H1 (cell line): ENCODE data around the gene EHD4. TPM values are rescaled to one million over a fixed set of nuclear protein-coding genes. Genes with fewer than 3 reads are reported as not detected.

ENCODE experiments used
- BACH1 ChIP-seq: IDR thresholded peaks from 2 replicates; pipeline ENCODE4 v1.6.1; 2012; ENCODE audit warnings: low read length, improper control_type of control experiment
- E2F6 ChIP-seq: IDR thresholded peaks from 2 replicates; pipeline ENCODE4 v1.6.1; 2012; ENCODE audit warnings: inconsistent platforms
- JUN ChIP-seq: IDR thresholded peaks from 2 replicates; pipeline ENCODE4 v1.6.1; 2011; ENCODE audit warnings: low read depth, mild to moderate bottlenecking, improper control_type of control experiment, low read length
- RAD21 ChIP-seq, 2 experiments: IDR thresholded peaks in 1 of 2; conservative IDR thresholded peaks in 1 of 2; 2 replicates each; pipeline ENCODE4 v1.6.1; 2011; ENCODE audit warnings: low read depth in 2 of 2, low read length in 2 of 2, improper control_type of control experiment in 1 of 2, inconsistent platforms in 1 of 2, mild to moderate bottlenecking in 1 of 2, moderate library complexity in 1 of 2
- SRF ChIP-seq: IDR thresholded peaks from 2 replicates; pipeline ENCODE4 v1.6.1; 2011; ENCODE audit warnings: mild to moderate bottlenecking, low read depth, low read length, moderate library complexity
- TBP ChIP-seq: IDR thresholded peaks from 2 replicates; pipeline ENCODE4 v1.6.1; 2011; ENCODE audit warnings: low read depth, low read length, improper control_type of control experiment
- polyA plus RNA-seq, 7 experiments: library from polyadenylated mRNA; depleted of rRNA in 3 of 7; stranded (reverse) in 5 of 7; unstranded in 2 of 7; fragments of >200 nt in 5 of 7; fragments of 200-250 nt in 2 of 7; gene quantifications; 1 replicate in 5 of 7; 2 replicates in 1 of 7; 4 replicates in 1 of 7; pipeline versions ENCODE4 v1.2.1 to v1.2.3, GENCODE V29; 2011 to 2013; ENCODE audit warnings: missing spikeins in 2 of 7, mixed read lengths in 2 of 7
- total RNA-seq: library from RNA; stranded (reverse); fragmentation: NEBNext Ultra II Directional; extraction: Animal tissue kit (Norgen Biotek cat#: 25700); gene quantifications from 2 replicates; pipeline ENCODE4 v1.2.1, GENCODE V29; 2021

EHD4 gene
- total and polyA plus RNA-seq, 2 of the 8 experiments (the other 6 are each of a cell fraction or from before 2014, with no cell fraction given) = 17.5 to 24.5 TPM

GRCh38 chr15:41880156-41880877, 92.0 kb downstream of the EHD4 start (continued):
- TF ChIP-seq JUN (no peak), E2F6 (no peak), BACH1 (no peak), SRF (no peak), TBP (no peak), RAD21 (IDR thresholded peaks at IDR 0.05 in 1 of 2, conservative IDR thresholded peaks at IDR 0.05 in 1 of 2; ENCODE audit: low read depth in 2 of 2, low read length in 2 of 2) (no peak)
- TF ChIP-seq, all 59 proteins: peak for 0
